ENCODE measurements around the gene C4BPB. TPM values are rescaled to one million over a fixed set of nuclear protein-coding genes. Genes with fewer than 3 reads are reported as not detected.

C4BPB gene
- total and polyA plus RNA-seq, 2 of the 4 experiments (the other 2 are of a cell fraction), result not detected

GRCh38 chr1:207109004-207109403 is 20.3 kb downstream of the C4BPB start:
- CTCF ChIA-PET, result no interaction called here

More at GRCh38 chr1:207109004-207109403, 20.3 kb downstream of the C4BPB start:
- Histone ChIP-seq H2AFZ (replicated peaks; ENCODE audit: low read length, poor library complexity) (no peak overlapping the region), H3K23ac (ENCODE audit: low read depth, low read length) (no peak overlapping the region), H3K27ac (ENCODE audit: insufficient read depth, low read length) (no peak overlapping the region), H3K9me3 (ENCODE audit: control insufficient read depth, insufficient read depth, low read length) (no peaks in the 10 kb centered on the region), H3K9ac (ENCODE audit: low read depth, low read length) (no peak overlapping the region), H3K18ac (ENCODE audit: low read depth, low read length) (no peak overlapping the region), H3K4me3 (ENCODE audit: insufficient read depth, low read depth, low read length) (no peak overlapping the region), H2BK120ac (ENCODE audit: low read depth, low read length) (no peak overlapping the region), H2AK5ac (ENCODE audit: low read depth, low read length) (no peak overlapping the region), H2BK5ac (ENCODE audit: low read depth, low read length, poor library complexity, severe bottlenecking) (no peak overlapping the region), H3K4ac (ENCODE audit: low read depth, low read length) (no peak overlapping the region), H3K9me1 (ENCODE audit: insufficient read depth, low read length) (no peaks in the 10 kb centered on the region), H4K5ac (ENCODE audit: low read depth, low read length) (no peak overlapping the region), H4K8ac (ENCODE audit: low read depth in 2 of 2, low read length in 2 of 2) (no peak overlapping the region), H4K20me1 (ENCODE audit: insufficient read depth, low read length) (no peaks in the 10 kb centered on the region), H2BK15ac (ENCODE audit: low read depth, low read length) (no peak overlapping the region), H2BK20ac (ENCODE audit: low read depth, low read length) (no peak overlapping the region), H3K36me3 (ENCODE audit: control insufficient read depth, insufficient read depth, low read length) (no peaks in the 10 kb centered on the region), H3K4me2 (ENCODE audit: low read depth, low read length) (no peak overlapping the region), H3K79me1 (ENCODE audit: low read depth in 1 of 2, low read length in 2 of 2) (no peaks in the 10 kb centered on the region), H3K56ac (ENCODE audit: extremely low read depth, insufficient read depth, low read length) (no peak overlapping the region), H3K4me1 (ENCODE audit: control insufficient read depth, insufficient read depth, low read length) (no peaks in the 10 kb centered on the region), H4K91ac (ENCODE audit: insufficient read depth, low read depth, low read length) (no peak overlapping the region), H2AK9ac (replicated peaks; ENCODE audit: low read depth, low read length, poor library complexity) (no peak overlapping the region), H3K27me3 (ENCODE audit: control insufficient read depth, insufficient read depth, low read length) (peaks cover 1% of the 10 kb centered on the region; the same call in 1 of the 2 replicates), H3K14ac (replicated peaks; ENCODE audit: low read depth, low read length) (no peak overlapping the region)
- POLR2A ChIA-PET (ENCODE audit: unreplicated experiment), result no interaction called here
- intact Hi-C loops (cut with micrococcal nuclease), result no loop called here
- dilution Hi-C loops (cut with HindIII; ENCODE audit: low sequenced_read_pairs, unreplicated experiment), result no loop called here
- ATAC-seq (ENCODE audit: low read depth) (no peak), DNase-seq (no peak)
- no CpG with 5 or more reads among the region's 3 CpGs for WGBS, 2 experiments (ENCODE audit: extremely low coverage in 2 of 2, insufficient read length in 1 of 2)
- no TSS peak for BruUV-seq (replicated peaks)
- TF ChIP-seq MAZ (IDR thresholded peaks at IDR 0.05; ENCODE audit: borderline replicate concordance, low read depth, low read length) (no peak), RAD21 (IDR thresholded peaks at IDR 0.05; ENCODE audit: low read length) (no peak), CTCF (conservative IDR thresholded peaks at IDR 0.05; ENCODE audit: low read depth, low read length) (no peak), CHD1 (IDR thresholded peaks at IDR 0.05; ENCODE audit: low read depth, low read length) (no peak), MXI1 (IDR thresholded peaks at IDR 0.05; ENCODE audit: borderline replicate concordance, low read depth, low read length) (no peak), SMC3 (IDR thresholded peaks at IDR 0.05; ENCODE audit: low read depth, low read length) (no peak), FOS (IDR thresholded peaks at IDR 0.05; ENCODE audit: low read depth, low read length) (no peak), BHLHE40 (IDR thresholded peaks at IDR 0.05; ENCODE audit: low read depth, low read length) (no peak), POLR2A (IDR thresholded peaks at IDR 0.05; ENCODE audit: low read depth, low read length) (no peak), MAFK (IDR thresholded peaks at IDR 0.05; ENCODE audit: low read depth, low read length) (no peak), USF2 (IDR thresholded peaks at IDR 0.05; ENCODE audit: low read depth, low read length) (no peak), RCOR1 (IDR thresholded peaks at IDR 0.05; ENCODE audit: insufficient replicate concordance, low read length) (no peak), NFE2L2 (IDR thresholded peaks at IDR 0.05; ENCODE audit: low read depth, low read length) (no peak)
- TF ChIP-seq, protein P1, sequence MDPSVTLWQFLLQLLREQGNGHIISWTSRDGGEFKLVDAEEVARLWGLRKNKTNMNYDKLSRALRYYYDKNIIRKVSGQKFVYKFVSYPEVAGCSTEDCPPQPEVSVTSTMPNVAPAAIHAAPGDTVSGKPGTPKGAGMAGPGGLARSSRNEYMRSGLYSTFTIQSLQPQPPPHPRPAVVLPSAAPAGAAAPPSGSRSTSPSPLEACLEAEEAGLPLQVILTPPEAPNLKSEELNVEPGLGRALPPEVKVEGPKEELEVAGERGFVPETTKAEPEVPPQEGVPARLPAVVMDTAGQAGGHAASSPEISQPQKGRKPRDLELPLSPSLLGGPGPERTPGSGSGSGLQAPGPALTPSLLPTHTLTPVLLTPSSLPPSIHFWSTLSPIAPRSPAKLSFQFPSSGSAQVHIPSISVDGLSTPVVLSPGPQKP (IDR thresholded peaks at IDR 0.05; ENCODE audit: borderline replicate concordance, low read depth, low read length), result no peak
- in situ Hi-C loops (cut with MboI; ENCODE audit: low sequenced_read_pairs), result no loop called here
